ENCODE data around the gene KHNYN.
"Not testable (repeated sequence)": the region's sequence is repeated elsewhere in the genome, so short reads cannot be mapped to it uniquely, and the experiment has no call there.

Gene KHNYN

GRCh38 chr14:24465805-24466204 is 36.1 kb downstream of the KHNYN start:
- Histone ChIP-seq H3K4me3 (ENCODE audit: low read length) (no peak overlapping the region), H3K27me3 (ENCODE audit: control insufficient read depth, insufficient read depth, low read length) (no peaks in the 10 kb centered on the region), H3K9me3 (replicated peaks; ENCODE audit: low read length) (no peaks in the 10 kb centered on the region), H3K4me2 (ENCODE audit: low read length) (no peak overlapping the region), H3K36me3 (ENCODE audit: insufficient read depth, low read length) (no peaks in the 10 kb centered on the region), H3K9ac (ENCODE audit: low read depth, low read length) (no peak overlapping the region), H3K4me1 (ENCODE audit: control insufficient read depth, insufficient read depth, low read length) (no peaks in the 10 kb centered on the region)

- H3K4me1 ChIP-seq (ENCODE audit: control insufficient read depth, insufficient read depth, low read length); H3K9me3 ChIP-seq (replicated peaks; ENCODE audit: low read length); H3K4me2 ChIP-seq (ENCODE audit: low read length); H3K27me3 ChIP-seq (ENCODE audit: control insufficient read depth, insufficient read depth, low read length); H3K4me3 ChIP-seq (ENCODE audit: low read length); H3K36me3 ChIP-seq (ENCODE audit: insufficient read depth, low read length); H3K9ac ChIP-seq (ENCODE audit: low read depth, low read length): not testable (repeated sequence)
These were observed 40.7 kb downstream of the KHNYN start for GRCh38 chr14:24470450-24470849.

GRCh38 chr14:24473211-24473610 is 43.5 kb downstream of the KHNYN start:
- H3K4me1 ChIP-seq (ENCODE audit: control insufficient read depth, insufficient read depth, low read length): no peaks in the 10 kb centered on the region
- no peak overlapping the region for H3K9ac ChIP-seq (ENCODE audit: low read depth, low read length)
- no peaks in the 10 kb centered on the region for H3K27me3 ChIP-seq (ENCODE audit: control insufficient read depth, insufficient read depth, low read length)
- H3K36me3 ChIP-seq (ENCODE audit: insufficient read depth, low read length): no peaks in the 10 kb centered on the region
- no peaks in the 10 kb centered on the region for H3K9me3 ChIP-seq (replicated peaks; ENCODE audit: low read length)
- no peak overlapping the region for H3K4me2 ChIP-seq (ENCODE audit: low read length)
- no peak overlapping the region for H3K4me3 ChIP-seq (ENCODE audit: low read length)

- Histone ChIP-seq H3K27me3 (ENCODE audit: control insufficient read depth, insufficient read depth, low read length) (no peaks in the 10 kb centered on the region), H3K4me3 (ENCODE audit: low read length) (no peak overlapping the region), H3K36me3 (ENCODE audit: insufficient read depth, low read length) (no peaks in the 10 kb centered on the region), H3K4me2 (ENCODE audit: low read length) (no peak overlapping the region), H3K4me1 (ENCODE audit: control insufficient read depth, insufficient read depth, low read length) (no peaks in the 10 kb centered on the region), H3K9me3 (replicated peaks; ENCODE audit: low read length) (no peaks in the 10 kb centered on the region), H3K9ac (ENCODE audit: low read depth, low read length) (no peak overlapping the region)
These were observed 45.5 kb downstream of the KHNYN start for GRCh38 chr14:24475261-24475660.

- not testable (repeated sequence) for H3K4me2 ChIP-seq (ENCODE audit: low read length); H3K27me3 ChIP-seq (ENCODE audit: control insufficient read depth, insufficient read depth, low read length); H3K9me3 ChIP-seq (replicated peaks; ENCODE audit: low read length); H3K9ac ChIP-seq (ENCODE audit: low read depth, low read length); H3K36me3 ChIP-seq (ENCODE audit: insufficient read depth, low read length); H3K4me3 ChIP-seq (ENCODE audit: low read length); H3K4me1 ChIP-seq (ENCODE audit: control insufficient read depth, insufficient read depth, low read length)
These were observed 50.2 kb downstream of the KHNYN start for GRCh38 chr14:24479999-24480398.

DNA sequence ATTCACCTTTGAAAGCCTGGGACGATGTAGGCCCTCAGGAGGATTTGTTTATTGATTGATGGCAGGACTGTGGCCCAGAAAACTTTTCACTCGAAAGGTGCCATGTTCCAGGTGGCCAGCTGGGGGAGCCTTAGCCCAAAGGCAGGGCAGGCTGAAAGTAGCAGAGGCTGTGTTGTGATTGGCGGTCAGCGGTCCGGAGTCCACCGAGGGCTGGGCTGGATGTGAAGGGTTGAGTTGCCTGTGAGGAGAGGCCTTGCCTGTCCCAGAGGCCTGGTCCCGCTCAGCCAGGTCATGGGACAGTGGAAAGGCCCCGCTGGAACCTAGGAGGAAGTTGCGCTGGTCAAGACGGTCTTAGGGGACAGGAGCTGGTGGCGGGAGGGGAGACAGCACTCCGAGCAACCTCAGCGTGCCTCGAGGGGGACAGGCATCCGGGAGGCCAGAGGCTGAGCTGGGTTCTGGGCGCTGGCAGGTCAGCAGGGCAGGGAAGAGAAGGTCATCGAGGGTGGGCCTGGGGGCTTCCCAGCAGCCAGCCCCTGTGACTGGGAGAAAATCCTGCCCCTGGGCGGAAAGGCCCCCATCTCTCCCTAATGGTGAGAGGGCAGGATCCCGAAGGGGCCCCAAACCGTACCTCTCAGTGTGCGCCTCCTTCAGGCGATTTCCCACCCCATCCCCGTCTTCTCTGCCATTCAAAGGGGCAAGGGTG is 52.0 kb downstream of the KHNYN start:
- Histone ChIP-seq H3K9ac (ENCODE audit: low read depth, low read length) (no peak overlapping the region), H3K4me1 (ENCODE audit: control insufficient read depth, insufficient read depth, low read length) (no peaks in the 10 kb centered on the region), H3K4me2 (ENCODE audit: low read length) (no peak overlapping the region), H3K9me3 (replicated peaks; ENCODE audit: low read length) (no peaks in the 10 kb centered on the region), H3K4me3 (ENCODE audit: low read length) (no peak overlapping the region), H3K27me3 (ENCODE audit: control insufficient read depth, insufficient read depth, low read length) (no peaks in the 10 kb centered on the region), H3K36me3 (ENCODE audit: insufficient read depth, low read length) (no peaks in the 10 kb centered on the region)

DNA sequence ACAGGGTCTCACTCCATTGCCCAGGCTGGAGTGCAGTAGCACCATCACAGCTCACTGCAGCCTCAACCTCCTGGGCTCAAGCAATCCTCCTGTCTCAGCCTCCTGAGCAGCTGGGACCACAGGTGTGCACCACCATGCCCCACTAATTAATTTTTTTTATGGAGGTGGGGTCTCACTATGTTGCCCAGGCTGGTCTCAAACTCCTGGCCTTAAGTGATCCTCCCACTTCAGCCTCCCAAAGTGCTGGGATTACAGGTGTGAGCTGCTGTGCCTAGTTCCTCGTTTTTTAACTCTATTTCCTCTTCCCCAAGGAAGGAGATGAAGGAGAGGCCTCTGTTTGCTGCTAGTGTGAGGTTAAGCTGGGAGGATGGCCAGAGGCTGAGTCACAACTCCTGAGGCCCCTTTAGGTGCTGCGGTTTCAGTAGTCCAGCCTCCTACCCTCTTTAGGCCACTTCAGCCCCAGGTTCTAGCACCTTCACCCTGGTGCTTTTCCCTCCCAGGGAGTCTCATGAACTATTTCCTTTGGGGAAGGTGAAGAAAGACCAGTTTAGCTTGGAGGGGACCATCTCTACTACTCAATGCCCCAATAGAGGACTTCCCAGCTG is 53.0 kb downstream of the KHNYN start:
- H3K4me3 ChIP-seq (ENCODE audit: low read length); H3K9me3 ChIP-seq (replicated peaks; ENCODE audit: low read length): not testable (repeated sequence)

DNA sequence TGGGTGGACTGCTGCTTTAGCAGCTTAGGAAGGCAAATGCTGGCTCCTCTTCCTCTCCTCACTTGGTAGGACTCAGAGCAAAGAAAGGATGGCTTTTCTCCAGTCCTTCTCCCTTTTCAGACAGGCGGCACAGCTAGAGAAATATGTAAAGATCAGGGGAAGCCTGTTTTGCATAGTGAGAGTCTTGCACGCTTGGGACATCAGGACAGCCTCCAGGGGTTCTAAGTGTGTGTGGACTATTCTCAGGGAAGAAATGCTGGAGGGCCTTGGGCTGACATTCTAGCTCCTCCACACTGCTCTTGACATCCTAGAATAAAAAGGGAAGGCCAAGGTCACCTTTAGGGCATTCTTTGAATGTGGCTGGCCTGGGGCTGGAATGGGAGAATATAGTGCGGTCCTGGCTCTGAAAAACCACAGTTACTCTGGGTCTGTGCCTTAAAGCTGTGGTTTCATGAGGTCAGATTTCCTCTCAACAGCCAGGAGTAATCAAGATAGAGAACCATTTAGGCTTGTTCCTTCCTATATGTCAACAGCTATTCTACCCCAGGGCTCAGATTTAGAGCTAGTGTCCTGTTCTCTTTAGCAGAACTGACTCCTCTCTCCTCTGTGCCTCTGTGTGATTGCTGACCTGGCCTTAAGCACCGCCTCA is 54.0 kb downstream of the KHNYN start:
- H3K4me2 ChIP-seq (ENCODE audit: low read length): no peak overlapping the region
- no peaks in the 10 kb centered on the region for H3K27me3 ChIP-seq (ENCODE audit: control insufficient read depth, insufficient read depth, low read length)
- H3K4me3 ChIP-seq (ENCODE audit: low read length): no peak overlapping the region
- H3K4me1 ChIP-seq (ENCODE audit: control insufficient read depth, insufficient read depth, low read length): no peaks in the 10 kb centered on the region
- no peaks in the 10 kb centered on the region for H3K9me3 ChIP-seq (replicated peaks; ENCODE audit: low read length)
- H3K36me3 ChIP-seq (ENCODE audit: insufficient read depth, low read length): no peaks in the 10 kb centered on the region
- H3K9ac ChIP-seq (ENCODE audit: low read depth, low read length): no peak overlapping the region

More for the DNA sequence above, 53.0 kb downstream of the KHNYN start:
- H3K4me2 ChIP-seq (ENCODE audit: low read length); H3K4me1 ChIP-seq (ENCODE audit: control insufficient read depth, insufficient read depth, low read length); H3K9ac ChIP-seq (ENCODE audit: low read depth, low read length); H3K36me3 ChIP-seq (ENCODE audit: insufficient read depth, low read length); H3K27me3 ChIP-seq (ENCODE audit: control insufficient read depth, insufficient read depth, low read length): not testable (repeated sequence)

Measured in skeletal muscle satellite cell (primary cell).